LNCAP (cell line): Measurements from ENCODE around the gene TCHP.

Experiments
- CTCF ChIP-seq: fragments of 450-650 bp; IDR thresholded peaks from 2 replicates; pipeline ENCODE4 v1.5.1; 2017; ENCODE audit warnings: mild to moderate bottlenecking

TCHP gene

GRCh38 chr12:109947521-109947920 lies 47.4 kb downstream of the TCHP start:
- no peak for TF ChIP-seq CTCF

- no peak for TF ChIP-seq CTCF
These were observed 48.3 kb downstream of the TCHP start for GRCh38 chr12:109948368-109948767.

GRCh38 chr12:109949089-109949488 lies 49.0 kb downstream of the TCHP start:
- no peak for TF ChIP-seq CTCF

- TF ChIP-seq CTCF = no peak
These were observed 50.6 kb downstream of the TCHP start for GRCh38 chr12:109950625-109951024.

GRCh38 chr12:109951136-109951535 lies 51.1 kb downstream of the TCHP start:
- TF ChIP-seq CTCF = no peak

GRCh38 chr12:109951751-109952150 lies 51.7 kb downstream of the TCHP start:
- TF ChIP-seq CTCF = no peak

GRCh38 chr12:109952160-109952858 lies 52.2 kb downstream of the TCHP start:
- TF ChIP-seq CTCF = no peak

- TF ChIP-seq CTCF = no peak
These were observed 52.8 kb downstream of the TCHP start for GRCh38 chr12:109952873-109953272.
